ENCODE results near the gene PROCA1. TPM values are rescaled to one million over a fixed set of nuclear protein-coding genes. Genes with fewer than 3 reads are reported as not detected.

The PROCA1 gene
- total and polyA plus RNA-seq, 2 of the 13 experiments (the other 11 are each of a cell fraction or from before 2014, with no cell fraction given) = 0.73 to 1.5 TPM

- TF ChIP-seq ELF1 (CRISPR knock-in tag; IDR thresholded peaks at IDR 0.05) = peak; percentile 82
- 0 out of 2 replicates have a peak, but pooled peaks have one; percentile 11 for TF ChIP-seq KAT7 (CRISPR knock-in tag; IDR thresholded peaks at IDR 0.05; ENCODE audit: borderline replicate concordance)
- no peak for TF ChIP-seq ZBTB1 (CRISPR knock-in tag; IDR thresholded peaks at IDR 0.05; ENCODE audit: borderline replicate concordance)
- TF ChIP-seq ZNF629 (CRISPR knock-in tag; conservative IDR thresholded peaks at IDR 0.05) = no peak
- 0 out of 2 replicates have a peak, but pooled peaks have one; percentile 57 for TF ChIP-seq ZNF510 (CRISPR knock-in tag; IDR thresholded peaks at IDR 0.05; ENCODE audit: low read depth)
- TF ChIP-seq GABPA (IDR thresholded peaks at IDR 0.05; ENCODE audit: low read depth, low read length) = peak; percentile 83
- TF ChIP-seq GABPA (CRISPR knock-in tag; IDR thresholded peaks at IDR 0.05; ENCODE audit: low read depth) = peak; percentile 95
- TF ChIP-seq ZNF784 (CRISPR knock-in tag; IDR thresholded peaks at IDR 0.05; ENCODE audit: borderline replicate concordance) = no peak
- no peak for TF ChIP-seq SNAPC2 (CRISPR knock-in tag; IDR thresholded peaks at IDR 0.05)
- TF ChIP-seq ZNF597 (CRISPR knock-in tag; IDR thresholded peaks at IDR 0.05) = no peak
- no peak for TF ChIP-seq ATF7 (IDR thresholded peaks at IDR 0.05)
- TF ChIP-seq ATF7 (CRISPR knock-in tag; IDR thresholded peaks at IDR 0.05) = no peak
- no peak for TF ChIP-seq THRA (CRISPR knock-in tag; IDR thresholded peaks at IDR 0.05; ENCODE audit: borderline replicate concordance)
- no peak for TF ChIP-seq ZNF292 (CRISPR knock-in tag; IDR thresholded peaks at IDR 0.05; ENCODE audit: borderline replicate concordance, low read depth)
- TF ChIP-seq ZNF44 (CRISPR knock-in tag; IDR thresholded peaks at IDR 0.05) = peak; percentile 41; the same call in 1 of the 2 replicates
- 0 out of 2 replicates have a peak, but pooled peaks have one; percentile 16 for TF ChIP-seq SIX4 (CRISPR knock-in tag; IDR thresholded peaks at IDR 0.05)
- TF ChIP-seq ZNF282 (IDR thresholded peaks at IDR 0.05; ENCODE audit: partially characterized antibody) = no peak
- no peak for TF ChIP-seq ZNF441 (CRISPR knock-in tag; IDR thresholded peaks at IDR 0.05; ENCODE audit: borderline replicate concordance)
- peak; percentile 75 for TF ChIP-seq TFDP2 (CRISPR knock-in tag; IDR thresholded peaks at IDR 0.05)
- no peak for TF ChIP-seq ATAD3A (CRISPR knock-in tag; IDR thresholded peaks at IDR 0.05)
- TF ChIP-seq SRF (IDR thresholded peaks at IDR 0.05; ENCODE audit: low read depth, low read length) = no peak
- no peak for TF ChIP-seq ZNF564 (CRISPR knock-in tag; IDR thresholded peaks at IDR 0.05)
- no peak for TF ChIP-seq ARNT (IDR thresholded peaks at IDR 0.05)
- no peak for TF ChIP-seq FOXP1 (IDR thresholded peaks at IDR 0.05)
- TF ChIP-seq FOXP1 (CRISPR knock-in tag; IDR thresholded peaks at IDR 0.05) = no peak
- TF ChIP-seq GTF2F1 (IDR thresholded peaks at IDR 0.05; ENCODE audit: low read length) = 0 out of 2 replicates have a peak, but pooled peaks have one; percentile 39
- TF ChIP-seq PREB (CRISPR knock-in tag; IDR thresholded peaks at IDR 0.05) = no peak
- no peak for TF ChIP-seq FLYWCH1 (CRISPR knock-in tag; IDR thresholded peaks at IDR 0.05)
Observed at GRCh38 chr17:28661635-28662526, 49.8 kb downstream of the PROCA1 start, which contains the start of the genes SDF2 and SUPT6H (continued).

Measured in HepG2 (cell line).